ENCODE results near the gene PCBP4. TPM values are rescaled to one million over a fixed set of nuclear protein-coding genes. Genes with fewer than 3 reads are reported as not detected.
A peak's percentile ranks its signal among the peaks of the same experiment; 100 is the strongest.

The PCBP4 gene
- total RNA-seq (2013) = 0.37 TPM
- polyA plus RNA-seq (1 to 10 TPM in 1 of 3 donors, under 1 TPM in 2; 0.09 to 1.3 (median 0.22) TPM), polyA minus RNA-seq (0.55 and 1.1 TPM in 2 replicates), total RNA-seq (0.21 to 3.4 (median 0.35) reads per million in 11 experiments)

DNA sequence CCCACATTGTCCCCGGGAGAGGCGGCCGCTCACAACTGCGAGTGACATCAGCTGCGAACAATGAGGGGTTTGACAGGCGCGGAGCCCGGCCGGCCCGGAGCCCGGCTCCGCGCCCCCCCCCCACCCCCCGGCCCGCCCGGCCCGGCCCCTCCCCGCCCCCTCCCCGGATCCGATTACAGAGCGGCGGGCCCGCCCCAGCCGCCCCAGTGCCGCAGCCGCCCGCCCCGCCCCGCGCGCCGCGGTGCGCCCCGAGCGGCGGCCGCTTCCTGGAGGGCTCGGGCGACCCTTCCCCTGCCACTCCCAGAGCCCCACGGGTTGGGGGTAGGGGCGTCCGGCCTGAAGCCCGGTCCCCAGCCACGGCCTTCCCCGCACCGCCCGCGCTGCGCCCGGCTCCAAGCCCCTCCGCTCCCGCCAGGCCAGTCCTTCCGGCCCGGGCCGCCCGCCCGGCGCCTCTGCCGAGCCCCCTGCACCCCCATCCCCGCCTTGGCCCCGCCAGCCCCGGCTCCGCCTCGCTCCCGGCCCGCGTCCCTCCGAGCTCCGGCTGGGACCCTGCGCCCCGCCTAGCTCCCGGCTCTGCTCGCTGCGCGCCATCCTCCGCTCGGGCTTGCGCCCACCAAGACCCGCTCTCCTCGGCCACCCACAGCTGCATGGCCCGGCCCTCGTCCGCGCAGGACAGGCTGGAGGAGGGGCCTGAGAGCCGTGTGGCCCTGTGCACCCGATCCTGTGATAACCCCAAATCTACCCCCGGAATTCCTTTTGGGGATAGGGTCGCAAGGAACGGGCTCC is at the start of gene PCBP4:
PCBP4 (minus strand) TSS at position 71 of the 786 bp plus-strand sequence. CDS start 6,214 bp downstream, outside the sequence.
- H3K79me2 ChIP-seq (ENCODE audit: insufficient read depth, low read length) = no peaks in the 10 kb centered on the region
- no peak within 1 kb of the TSS for H3K27ac ChIP-seq (ENCODE audit: low read depth in 1 of 2, low read length in 2 of 2)
- peaks cover 10 to 12% of the 10 kb centered on the region in 2 donors for H3K36me3 Mint-ChIP-seq
- peaks cover 12% of the 10 kb centered on the region for H3K4me1 Mint-ChIP-seq
- H3K9me3 Mint-ChIP-seq = peaks cover 0 to 17% (median 0%) of the 10 kb centered on the region in 7 donors
- H3K9me3 ChIP-seq (replicated peaks in 1 of 2; ENCODE audit: control insufficient read depth in 1 of 2, insufficient read depth in 1 of 2, low read length in 2 of 2) = no peaks in the 10 kb centered on the region
- no peaks in the 10 kb centered on the region for H3K36me3 ChIP-seq (replicated peaks in 1 of 2; ENCODE audit: control insufficient read depth in 1 of 2, insufficient read depth in 2 of 2, low read length in 2 of 2)
- H3K27me3 Mint-ChIP-seq (ENCODE audit: low read depth in 3 of 3) = peaks cover 37 to 59% (median 39%) of the 10 kb centered on the region in 3 donors
- H3K27me3 ChIP-seq (ENCODE audit: control insufficient read depth in 2 of 2, insufficient read depth in 2 of 2, low read length in 2 of 2) = peaks cover 10 to 47% of the 10 kb centered on the region in 2 donors
- under 1% methylated on average over 62 of the region's 90 CpGs for WGBS (ENCODE audit: insufficient coverage)
- H3K4me2 ChIP-seq (replicated peaks; ENCODE audit: extremely low read depth, low read length, poor library complexity, severe bottlenecking) = peak within 1 kb of the TSS; percentile 77
- peak within 1 kb of the TSS; percentile 59 for H2AFZ ChIP-seq (ENCODE audit: insufficient read depth, low read depth, low read length, poor library complexity, severe bottlenecking)
- peaks cover 4% of the 10 kb centered on the region for H4K20me1 ChIP-seq (ENCODE audit: insufficient read depth, low read length)
- TF ChIP-seq, protein P1, sequence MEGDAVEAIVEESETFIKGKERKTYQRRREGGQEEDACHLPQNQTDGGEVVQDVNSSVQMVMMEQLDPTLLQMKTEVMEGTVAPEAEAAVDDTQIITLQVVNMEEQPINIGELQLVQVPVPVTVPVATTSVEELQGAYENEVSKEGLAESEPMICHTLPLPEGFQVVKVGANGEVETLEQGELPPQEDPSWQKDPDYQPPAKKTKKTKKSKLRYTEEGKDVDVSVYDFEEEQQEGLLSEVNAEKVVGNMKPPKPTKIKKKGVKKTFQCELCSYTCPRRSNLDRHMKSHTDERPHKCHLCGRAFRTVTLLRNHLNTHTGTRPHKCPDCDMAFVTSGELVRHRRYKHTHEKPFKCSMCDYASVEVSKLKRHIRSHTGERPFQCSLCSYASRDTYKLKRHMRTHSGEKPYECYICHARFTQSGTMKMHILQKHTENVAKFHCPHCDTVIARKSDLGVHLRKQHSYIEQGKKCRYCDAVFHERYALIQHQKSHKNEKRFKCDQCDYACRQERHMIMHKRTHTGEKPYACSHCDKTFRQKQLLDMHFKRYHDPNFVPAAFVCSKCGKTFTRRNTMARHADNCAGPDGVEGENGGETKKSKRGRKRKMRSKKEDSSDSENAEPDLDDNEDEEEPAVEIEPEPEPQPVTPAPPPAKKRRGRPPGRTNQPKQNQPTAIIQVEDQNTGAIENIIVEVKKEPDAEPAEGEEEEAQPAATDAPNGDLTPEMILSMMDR (IDR thresholded peaks at IDR 0.05) = no peak
- intact Hi-C loops (cut with micrococcal nuclease) = no loop called here
- H3K4me3 Mint-ChIP-seq = peak within 1 kb of the TSS; percentile 82 to 85
- no peak for DNase-seq
- peak within 1 kb of the TSS in 1 of 7 donors; percentile 14 for H3K27ac Mint-ChIP-seq
- H3K9ac ChIP-seq (ENCODE audit: insufficient read depth, low read length, poor library complexity, severe bottlenecking) = peak within 1 kb of the TSS; percentile 60
- H3K4me3 ChIP-seq (replicated peaks in 1 of 3; ENCODE audit: low read depth in 2 of 3, low read length in 3 of 3) = peak within 1 kb of the TSS; percentile 1 to 71 (median 7)
- H3K4me1 ChIP-seq (ENCODE audit: control insufficient read depth in 1 of 2, insufficient read depth in 2 of 2, low read length in 2 of 2) = peaks cover 9 to 14% of the 10 kb centered on the region in 2 donors

DNA sequence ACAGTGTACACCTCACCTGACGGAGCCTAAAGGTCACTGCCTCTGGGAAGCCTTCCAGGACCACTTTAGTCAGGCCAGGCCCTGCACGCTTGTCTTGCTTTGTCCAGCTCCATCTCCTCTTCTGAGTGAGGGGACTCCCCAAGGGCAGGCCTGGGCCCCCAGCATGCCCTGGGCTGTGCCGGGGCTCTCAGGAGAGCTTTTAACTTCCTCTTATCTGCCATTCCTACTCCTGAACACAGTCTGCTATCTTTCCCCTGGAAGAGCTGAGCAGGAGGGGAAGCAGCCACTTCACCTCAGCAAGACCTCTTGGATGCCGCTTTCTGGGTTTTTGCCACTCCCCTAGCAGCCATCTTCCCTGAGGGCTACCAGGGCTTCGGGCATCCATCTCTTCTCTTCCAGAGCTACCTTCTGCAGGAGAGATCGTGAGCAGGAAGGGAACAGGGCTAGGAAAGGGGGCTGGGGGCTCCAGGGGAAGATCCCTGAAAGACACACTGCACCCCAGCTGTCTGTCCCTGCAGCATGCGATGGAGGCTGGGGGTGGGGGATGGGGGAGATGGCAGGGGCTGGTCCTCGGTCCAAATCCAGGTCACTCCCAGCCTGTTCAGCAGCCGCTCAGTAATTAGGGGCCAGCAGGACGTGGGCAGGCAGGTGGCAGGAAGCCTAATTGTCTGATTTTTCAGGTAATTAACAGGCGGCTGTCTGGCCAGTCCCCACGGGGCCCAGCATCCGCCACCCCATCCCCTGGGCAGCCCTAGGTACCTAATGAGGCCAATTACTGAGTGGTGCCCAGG is 48.4 kb upstream of the PCBP4 start:
- TF ChIP-seq, protein P1 (IDR thresholded peaks at IDR 0.05) = no peak
- Histone ChIP-seq H3K4me1 (ENCODE audit: control insufficient read depth in 1 of 2, insufficient read depth in 2 of 2, low read length in 2 of 2) (no peaks in the 10 kb centered on the region), H3K79me2 (ENCODE audit: insufficient read depth, low read length) (no peaks in the 10 kb centered on the region), H3K36me3 (replicated peaks in 1 of 2; ENCODE audit: control insufficient read depth in 1 of 2, insufficient read depth in 2 of 2, low read length in 2 of 2) (no peaks in the 10 kb centered on the region), H4K20me1 (ENCODE audit: insufficient read depth, low read length) (no peaks in the 10 kb centered on the region), H3K27ac (ENCODE audit: low read depth in 1 of 2, low read length in 2 of 2) (no peak overlapping the region), H2AFZ (ENCODE audit: insufficient read depth, low read depth, low read length, poor library complexity, severe bottlenecking) (no peak overlapping the region), H3K4me3 (replicated peaks in 1 of 3; ENCODE audit: low read depth in 2 of 3, low read length in 3 of 3) (no peak overlapping the region), H3K27me3 (ENCODE audit: control insufficient read depth in 2 of 2, insufficient read depth in 2 of 2, low read length in 2 of 2) (no peaks in the 10 kb centered on the region), H3K4me2 (replicated peaks; ENCODE audit: extremely low read depth, low read length, poor library complexity, severe bottlenecking) (no peak overlapping the region), H3K9ac (ENCODE audit: insufficient read depth, low read length, poor library complexity, severe bottlenecking) (no peak overlapping the region), H3K9me3 (replicated peaks in 1 of 2; ENCODE audit: control insufficient read depth in 1 of 2, insufficient read depth in 1 of 2, low read length in 2 of 2) (no peaks in the 10 kb centered on the region)
- peaks cover 4% of the 10 kb centered on the region for H3K4me1 Mint-ChIP-seq
- intact Hi-C loops (cut with micrococcal nuclease) = no loop called here
- WGBS (ENCODE audit: insufficient coverage) = 93% methylated on average over 5 of the region's 13 CpGs
- H3K36me3 Mint-ChIP-seq = no peaks in the 10 kb centered on the region
- H3K27ac Mint-ChIP-seq = peak overlapping the region in 1 of 7 donors; percentile 36
- H3K4me3 Mint-ChIP-seq = no peak overlapping the region
- no peak for DNase-seq
- peaks cover 0 to 4% (median 0%) of the 10 kb centered on the region in 3 donors for H3K27me3 Mint-ChIP-seq (ENCODE audit: low read depth in 3 of 3)
- no peaks in the 10 kb centered on the region for H3K9me3 Mint-ChIP-seq

Data from CD14-positive monocyte (primary cell).